Spleen (tissue), 11 donors: ENCODE measurements around the gene KRTCAP2. TPM values are rescaled to one million over a fixed set of nuclear protein-coding genes. Genes with fewer than 3 reads are reported as not detected.

Experiments
- DNase-seq: peaks from one replicate; pipeline ENCODE4 v3.0.0-alpha.2; 2020
- H3K27ac ChIP-seq, 8 donors: fragments of 200-600 bp; sonication (generic) in 7 of 8; 1 replicate in 4 of 8; 2 replicates in 4 of 8; pipeline versions ENCODE4 v1.5.0 to v1.8.0; 2016 to 2021; ENCODE audit warnings: inconsistent platforms in 4 of 8, mild to moderate bottlenecking in 4 of 8, moderate library complexity in 1 of 8
- H3K27me3 ChIP-seq, 7 donors: fragments of 200-600 bp; sonication (generic) in 6 of 7; replicated peaks in 1 of 7; 1 replicate in 4 of 7; 2 replicates in 3 of 7; pipeline versions ENCODE4 v1.5.0 to v1.8.0; 2016 to 2021; ENCODE audit warnings: inconsistent platforms in 3 of 7, mild to moderate bottlenecking in 1 of 7
- H3K36me3 ChIP-seq, 6 donors: fragments of 200-600 bp; sonication (generic) in 5 of 6; 1 replicate in 4 of 6; 2 replicates in 2 of 6; pipeline versions ENCODE4 v1.5.0 to v1.8.0; 2016 to 2021; ENCODE audit warnings: inconsistent platforms in 2 of 6
- H3K4me1 ChIP-seq, 6 donors: fragments of 200-600 bp; sonication (generic) in 5 of 6; 1 replicate in 3 of 6; 2 replicates in 3 of 6; pipeline versions ENCODE4 v1.5.0 to v1.8.0; 2016 to 2021; ENCODE audit warnings: inconsistent platforms in 3 of 6
- H3K4me3 ChIP-seq, 8 donors: fragments of 200-600 bp; sonication (generic) in 7 of 8; 1 replicate in 4 of 8; 2 replicates in 4 of 8; pipeline versions ENCODE4 v1.5.0 to v1.8.0; 2016 to 2021; ENCODE audit warnings: inconsistent platforms in 4 of 8, mild to moderate bottlenecking in 4 of 8, moderate library complexity in 2 of 8
- H3K9me3 ChIP-seq, 8 donors: fragments of 200-600 bp; sonication (generic) in 7 of 8; 1 replicate in 4 of 8; 2 replicates in 4 of 8; pipeline versions ENCODE4 v1.5.0 to v1.8.0; 2016 to 2021; ENCODE audit warnings: inconsistent platforms in 4 of 8
- POLR2A ChIP-seq, 3 donors: fragments of 450-650 bp; IDR thresholded peaks; one replicate each; pipeline ENCODE4 v1.5.1; 2017; ENCODE audit warnings: antibody characterized with exemption in 3 of 3, mild to moderate bottlenecking in 1 of 3
- POLR2AphosphoS5 ChIP-seq, 3 donors: sonication (generic); formaldehyde crosslinking; IDR thresholded peaks; one replicate each; pipeline ENCODE4 v1.5.1; 2017; ENCODE audit warnings: antibody characterized with exemption in 3 of 3
- WGBS, 5 donors: extraction: QIAGEN DNeasy Blood & Tissue Kit in 3 of 5; methylation state at CpG; one replicate each; pipeline versions ENCODE4 v1.1.5 to v1.1.7; 2013 to 2018; 5-methylcytosine and 5-hydroxymethylcytosine counted together
- intact Hi-C: fragments of 100-400 bp; cut with DNase I; formaldehyde crosslinking; loops from one replicate; pipeline ENCODE4 v1.15.0; 2023; ENCODE audit warnings: low total_unique reads
- polyA plus RNA-seq, 3 donors: library from polyadenylated mRNA; stranded (reverse); fragments of 200-250 nt; gene quantifications; one replicate each; pipeline ENCODE4 v1.2.1, GENCODE V29; 2013
- total RNA-seq, 7 donors: library from RNA; depleted of rRNA in 3 of 7; stranded (reverse); fragments of >200 nt in 3 of 7; fragmentation: NEBNext Ultra II Directional in 4 of 7; extraction: Animal tissue kit (Norgen Biotek cat#: 25700) in 4 of 7; gene quantifications; one replicate each; pipeline versions ENCODE4 v1.1.0 to v1.2.1, GENCODE V29; 2016 to 2021
- TF ChIP-seq, protein P1 (sequence below), 11 experiments: fragments of 200-600 bp in 7 of 11; fragments of 450-650 bp in 4 of 11; sonication (generic) in 4 of 11; IDR thresholded peaks in 8 of 11; conservative IDR thresholded peaks in 3 of 11; 1 replicate in 7 of 11; 2 replicates in 4 of 11; pipeline versions ENCODE4 v1.4.0 to v1.8.0; 2016 to 2021; ENCODE audit warnings: antibody characterized with exemption in 11 of 11, inconsistent platforms in 4 of 11, mild to moderate bottlenecking in 1 of 11
- donor health status: healthy with polysubstance abuse.
- donor health status: DM: no; HTN: no; CAD: no; lungs with moderate emphysema.
- donor health status: DM: no; HTN: no; CAD: no.
- donor health status: Bipolar disorder and iron deficiency.
- donor health status: healthy.
- donor health status: DM: no; HTN: no; CAD: no.
- donor health status: DM: yes; HTN: yes; CAD: no.

KRTCAP2 gene
- total and polyA plus RNA-seq, 10 donors: 113 to 203 (median 146) TPM

DNA sequence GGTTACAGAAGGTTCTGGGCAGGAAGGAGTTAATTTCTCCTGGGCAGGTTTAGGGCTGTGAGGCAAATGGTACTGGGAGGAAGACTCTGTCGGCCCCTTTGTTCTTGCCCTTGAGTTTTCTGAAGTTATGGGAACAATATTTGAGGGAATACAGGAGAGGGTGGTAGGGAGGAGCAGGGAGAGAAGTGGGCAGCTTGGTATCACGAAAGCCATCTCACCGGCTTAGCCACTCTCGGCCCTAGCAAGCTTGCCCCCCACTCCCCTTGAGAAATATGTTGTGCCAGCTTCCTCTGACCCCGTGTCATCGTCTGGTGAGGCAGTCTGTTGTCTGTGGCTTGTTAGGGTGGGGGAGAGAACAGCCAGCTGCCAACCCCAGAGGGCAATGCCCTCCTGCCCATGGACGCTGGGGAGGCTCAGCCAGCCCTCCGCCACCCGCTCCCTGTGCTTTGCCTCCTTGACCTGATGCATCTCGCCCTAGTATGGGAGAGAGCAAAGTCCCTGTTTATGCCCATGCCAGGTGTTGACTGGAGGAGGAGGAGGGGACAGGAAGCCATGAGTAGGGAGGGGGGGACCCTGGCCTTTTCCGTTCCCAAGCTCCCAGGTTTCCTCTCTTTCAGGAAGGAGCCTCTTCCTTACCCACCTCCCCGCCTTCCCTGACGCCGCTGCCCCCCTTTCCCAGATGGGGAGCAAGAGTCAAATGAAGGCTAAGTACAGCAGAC lies 44.2 kb downstream of the KRTCAP2 start:
- intact Hi-C loops: no loop called here
- 4 to 10% (median 6%) methylated on average over 10 to 14 of the region's 14 CpGs for WGBS, 5 donors
- H3K4me3 ChIP-seq: peak overlapping the region in 7 of 8 donors; percentile 53 to 85 (median 63)
- H3K36me3 ChIP-seq: peaks cover 0 to 15% (median 0%) of the 10 kb centered on the region in 6 donors
- H3K9me3 ChIP-seq: no peaks in the 10 kb centered on the region
- H3K4me1 ChIP-seq: peaks cover 29 to 63% (median 40%) of the 10 kb centered on the region in 6 donors
- H3K27me3 ChIP-seq: peaks cover 0 to 63% (median 39%) of the 10 kb centered on the region in 7 donors
- peak overlapping the region in 5 of 8 donors; percentile 22 to 70 (median 50) for H3K27ac ChIP-seq
- DNase-seq: peak; percentile 71
- TF ChIP-seq POLR2A (IDR thresholded peaks at IDR 0.05) (no peak), POLR2AphosphoS5 (IDR thresholded peaks at IDR 0.05) (peak in 2 of 3 donors; percentile 12 to 61)

DNA sequence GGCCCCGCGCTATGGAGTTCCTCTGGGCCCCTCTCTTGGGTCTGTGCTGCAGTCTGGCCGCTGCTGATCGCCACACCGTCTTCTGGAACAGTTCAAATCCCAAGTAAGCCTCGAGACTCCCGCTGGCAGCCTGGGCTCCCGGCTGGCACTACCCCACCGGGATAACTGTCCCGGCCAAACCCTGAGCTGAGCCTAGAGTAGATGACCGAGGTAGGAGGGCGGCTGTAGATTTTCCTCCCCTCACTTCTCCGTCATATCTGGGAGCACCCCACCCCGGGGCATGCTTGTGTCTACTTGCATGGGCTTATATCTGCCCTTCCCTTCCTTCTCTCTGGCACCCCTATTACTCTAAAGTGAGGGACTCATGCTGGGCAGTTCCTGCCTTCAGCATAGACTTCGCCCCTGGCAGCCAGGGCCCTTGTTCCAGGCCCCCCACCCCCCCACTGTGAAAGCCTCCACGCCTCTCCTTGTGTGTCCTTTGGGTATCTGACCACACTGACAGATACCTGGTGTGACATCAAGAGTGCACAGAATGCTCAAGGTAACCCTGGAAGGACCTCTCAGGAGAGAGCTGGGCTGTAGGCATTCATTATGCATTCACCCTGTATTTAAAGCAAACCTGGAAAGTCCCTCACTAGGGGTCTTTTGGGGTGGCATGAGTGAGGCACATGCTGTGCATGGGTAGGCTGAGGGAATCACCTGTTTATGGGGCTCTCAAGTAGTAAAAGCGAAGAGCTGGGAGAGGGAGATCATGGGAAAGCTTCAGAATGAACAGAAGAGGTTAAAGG lies 44.9 kb downstream of the KRTCAP2 start:
- H3K36me3 ChIP-seq: peaks cover 0 to 7% (median 0%) of the 10 kb centered on the region in 6 donors
- peaks cover 0 to 63% (median 39%) of the 10 kb centered on the region in 7 donors for H3K27me3 ChIP-seq
- WGBS, 5 donors: 3 to 6% (median 4%) methylated on average over 15 to 17 of the region's 17 CpGs
- peaks cover 29 to 63% (median 40%) of the 10 kb centered on the region in 6 donors for H3K4me1 ChIP-seq
- H3K9me3 ChIP-seq: no peaks in the 10 kb centered on the region
- H3K27ac ChIP-seq: peak overlapping the region in 5 of 8 donors; percentile 42 to 70 (median 50)
- TF ChIP-seq, protein P1, sequence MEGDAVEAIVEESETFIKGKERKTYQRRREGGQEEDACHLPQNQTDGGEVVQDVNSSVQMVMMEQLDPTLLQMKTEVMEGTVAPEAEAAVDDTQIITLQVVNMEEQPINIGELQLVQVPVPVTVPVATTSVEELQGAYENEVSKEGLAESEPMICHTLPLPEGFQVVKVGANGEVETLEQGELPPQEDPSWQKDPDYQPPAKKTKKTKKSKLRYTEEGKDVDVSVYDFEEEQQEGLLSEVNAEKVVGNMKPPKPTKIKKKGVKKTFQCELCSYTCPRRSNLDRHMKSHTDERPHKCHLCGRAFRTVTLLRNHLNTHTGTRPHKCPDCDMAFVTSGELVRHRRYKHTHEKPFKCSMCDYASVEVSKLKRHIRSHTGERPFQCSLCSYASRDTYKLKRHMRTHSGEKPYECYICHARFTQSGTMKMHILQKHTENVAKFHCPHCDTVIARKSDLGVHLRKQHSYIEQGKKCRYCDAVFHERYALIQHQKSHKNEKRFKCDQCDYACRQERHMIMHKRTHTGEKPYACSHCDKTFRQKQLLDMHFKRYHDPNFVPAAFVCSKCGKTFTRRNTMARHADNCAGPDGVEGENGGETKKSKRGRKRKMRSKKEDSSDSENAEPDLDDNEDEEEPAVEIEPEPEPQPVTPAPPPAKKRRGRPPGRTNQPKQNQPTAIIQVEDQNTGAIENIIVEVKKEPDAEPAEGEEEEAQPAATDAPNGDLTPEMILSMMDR (IDR thresholded peaks at IDR 0.05 in 8 of 11, conservative IDR thresholded peaks at IDR 0.05 in 3 of 11): no peak
- TF ChIP-seq POLR2A (IDR thresholded peaks at IDR 0.05) (no peak), POLR2AphosphoS5 (IDR thresholded peaks at IDR 0.05) (no peak)
- H3K4me3 ChIP-seq: peak overlapping the region; percentile 36 to 85 (median 62)
- intact Hi-C loops: no loop called here
- DNase-seq: peak; percentile 65

DNA sequence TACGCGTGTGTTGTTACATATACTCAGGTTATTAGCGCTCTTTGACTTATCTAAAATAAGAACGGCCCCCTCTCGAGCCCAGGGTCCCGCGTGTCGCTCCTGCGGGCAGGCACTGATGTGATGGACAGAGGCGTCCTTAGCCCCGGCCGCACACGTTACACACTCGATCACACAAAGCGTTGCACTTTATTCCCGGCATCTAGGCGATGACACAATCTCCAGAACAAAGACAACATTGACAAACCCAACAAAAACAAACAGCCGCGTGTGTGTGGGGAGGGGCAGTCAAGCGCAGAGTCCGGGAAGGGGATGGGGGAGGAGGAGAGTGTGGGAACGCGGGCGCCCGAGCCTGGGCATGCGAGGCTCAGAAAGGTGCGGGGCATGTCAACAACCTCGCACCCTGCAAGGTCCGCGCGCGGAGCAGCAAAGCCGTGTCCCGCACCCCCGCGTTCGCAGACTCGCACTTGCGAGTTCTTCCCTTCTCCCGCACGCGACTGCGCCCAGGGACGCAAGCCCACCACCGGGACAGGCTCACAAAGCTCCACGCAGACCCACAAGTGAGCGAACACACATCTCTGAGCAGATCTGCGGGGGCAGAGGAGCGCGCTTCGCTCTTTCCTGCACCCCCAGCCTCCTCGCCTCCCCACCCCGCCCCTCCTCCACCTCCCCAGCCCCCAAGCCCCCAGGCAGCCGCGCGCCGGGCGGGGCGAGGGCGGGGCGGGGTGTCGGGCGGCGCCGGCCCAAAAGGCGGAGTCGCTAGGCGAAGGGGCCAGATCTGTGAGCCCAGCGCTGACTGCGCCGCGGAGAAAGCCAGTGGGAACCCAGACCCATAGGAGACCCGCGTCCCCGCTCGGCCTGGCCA lies 45.8 kb downstream of the KRTCAP2 start, which contains the start of gene EFNA1:
Gene EFNA1 (plus strand): TSS at position 772 of the 862 bp plus-strand sequence. CDS start 102 bp downstream, outside the sequence.
- Histone ChIP-seq H3K27ac (peak within 1 kb of the TSS in 5 of 8 donors; percentile 42 to 70 (median 50)), H3K4me1 (peaks cover 29 to 63% (median 40%) of the 10 kb centered on the region in 6 donors), H3K9me3 (no peaks in the 10 kb centered on the region), H3K27me3 (peaks cover 0 to 63% (median 39%) of the 10 kb centered on the region in 7 donors), H3K4me3 (peak within 1 kb of the TSS; percentile 36 to 85 (median 62)), H3K36me3 (peaks cover 0 to 5% (median 0%) of the 10 kb centered on the region in 6 donors)
- intact Hi-C loops: no loop called here
- peak; percentile 83 for DNase-seq
- 0 to 1% (median 1%) methylated on average over 52 to 76 of the region's 76 CpGs for WGBS, 5 donors
- peak in 2 of 3 donors; percentile 49 to 79 for TF ChIP-seq POLR2AphosphoS5 (IDR thresholded peaks at IDR 0.05)
- TF ChIP-seq POLR2A (IDR thresholded peaks at IDR 0.05): no peak
- TF ChIP-seq, protein P1 (IDR thresholded peaks at IDR 0.05 in 8 of 11, conservative IDR thresholded peaks at IDR 0.05 in 3 of 11): no peak
